Umbilical cord (tissue), 2 donors: ENCODE measurements around the gene C16orf89. TPM values are rescaled to one million over a fixed set of nuclear protein-coding genes. Genes with fewer than 3 reads are reported as not detected.
"Not testable (repeated sequence)": the region's sequence is repeated elsewhere in the genome, so short reads cannot be mapped to it uniquely, and the experiment has no call there.

Source experiments
- DNase-seq: peaks from one replicate; pipeline ENCODE4 v3.0.0-alpha.2; 2015; ENCODE audit warnings: low spot score
- total RNA-seq: library from RNA; depleted of rRNA; stranded (reverse); fragments of >200 nt; gene quantifications from one replicate; pipeline ENCODE4 v1.2.3, GENCODE V29; 2014; ENCODE audit warnings: low replicate concordance; ENCODE audit not compliant: insufficient read depth

The C16orf89 gene
- total RNA-seq, 1 donor from 2014 or later, result not detected

DNA sequence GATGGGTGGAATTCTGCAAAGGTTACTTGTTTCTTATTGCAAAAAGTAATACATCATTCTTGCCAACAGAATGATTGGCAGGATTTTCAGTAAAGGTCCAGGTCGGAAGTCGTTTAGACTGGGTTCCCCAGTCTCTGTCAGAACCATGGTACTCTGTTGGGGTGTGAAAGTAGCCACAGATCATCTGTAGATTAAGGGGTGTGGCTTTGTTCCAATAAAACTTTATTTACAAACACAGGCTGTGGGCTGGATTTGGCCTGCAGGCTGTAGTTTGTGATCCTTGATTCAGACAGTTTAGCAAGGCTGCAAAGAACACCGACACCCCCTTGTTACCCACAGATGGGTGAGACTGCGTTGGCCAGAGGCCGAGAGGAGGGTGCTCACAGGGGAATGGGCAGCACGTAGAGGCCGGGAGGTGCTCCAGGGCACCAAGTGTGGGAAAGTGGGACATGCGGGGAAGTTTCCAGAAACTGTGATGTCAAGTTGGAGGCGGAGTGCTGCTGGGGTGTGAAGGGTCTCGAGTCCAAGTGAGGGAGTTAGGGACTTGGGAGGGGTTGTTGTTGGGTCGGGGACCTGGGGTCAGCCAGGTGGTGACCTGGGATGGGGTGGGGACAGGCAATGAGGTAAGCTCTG, 18.5 kb upstream of the C16orf89 start:
- not testable (repeated sequence) for DNase-seq

DNA sequence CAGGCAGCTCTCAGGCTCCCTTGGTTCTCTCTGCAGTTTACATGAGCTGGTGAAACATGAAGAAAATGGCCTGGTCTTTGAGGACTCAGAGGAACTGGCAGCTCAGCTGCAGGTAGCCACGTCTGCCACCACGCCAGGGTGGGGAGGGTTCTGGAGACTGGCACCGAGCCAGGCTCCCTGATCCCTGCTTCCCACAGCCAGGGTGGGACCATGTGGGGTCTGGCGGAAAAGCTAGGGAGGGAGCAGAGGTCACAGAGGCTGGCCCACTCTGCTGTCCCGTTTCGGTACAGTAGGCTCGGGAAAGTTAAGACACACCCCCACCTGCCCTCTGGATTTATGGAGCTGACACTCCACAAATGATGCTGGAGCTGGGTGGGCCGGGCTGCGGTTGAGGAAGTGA, 17.9 kb upstream of the C16orf89 start:
- DNase-seq, result not testable (repeated sequence)

DNA sequence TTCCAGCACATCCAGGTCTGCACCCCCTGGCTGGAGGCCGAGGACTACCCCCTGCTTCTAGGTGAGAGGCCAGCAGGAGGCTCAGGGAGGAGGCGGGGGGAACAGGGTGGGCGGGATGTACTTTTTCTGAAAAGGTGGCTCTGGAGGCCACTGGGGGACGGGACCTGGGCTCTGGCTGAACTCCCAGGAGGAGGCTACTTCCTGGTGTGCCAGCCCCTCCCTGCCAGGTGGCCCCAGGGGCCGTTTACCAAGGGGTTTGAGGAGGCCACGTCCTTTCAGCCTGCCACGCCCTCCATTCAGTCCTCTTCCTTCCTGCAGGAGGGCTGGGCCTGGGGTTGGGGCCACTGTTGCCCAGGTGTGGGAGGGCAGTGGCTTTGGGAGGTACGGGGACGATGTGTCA, 15.2 kb upstream of the C16orf89 start:
- DNase-seq, result not testable (repeated sequence)

DNA sequence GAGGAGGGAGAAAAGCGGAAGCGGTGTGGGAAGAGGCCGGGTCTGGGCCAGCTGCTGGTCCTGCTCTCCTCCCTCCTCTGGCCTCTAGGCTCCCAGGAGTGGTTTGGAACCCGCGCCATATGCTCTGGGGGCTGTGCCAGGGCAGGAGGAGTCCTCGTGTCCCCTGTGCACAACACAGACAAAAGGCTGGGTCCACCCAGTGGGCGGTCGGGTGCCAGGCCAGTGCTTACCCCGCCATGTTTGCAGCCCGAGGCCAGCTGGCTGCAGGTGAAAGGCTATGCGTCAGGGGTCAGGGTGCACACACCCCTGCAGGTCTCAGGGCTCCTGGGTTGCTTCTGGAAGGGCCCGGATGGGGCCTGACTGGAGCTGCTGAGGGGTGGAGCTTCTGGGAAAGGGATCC, 14.7 kb upstream of the C16orf89 start:
- not testable (repeated sequence) for DNase-seq

DNA sequence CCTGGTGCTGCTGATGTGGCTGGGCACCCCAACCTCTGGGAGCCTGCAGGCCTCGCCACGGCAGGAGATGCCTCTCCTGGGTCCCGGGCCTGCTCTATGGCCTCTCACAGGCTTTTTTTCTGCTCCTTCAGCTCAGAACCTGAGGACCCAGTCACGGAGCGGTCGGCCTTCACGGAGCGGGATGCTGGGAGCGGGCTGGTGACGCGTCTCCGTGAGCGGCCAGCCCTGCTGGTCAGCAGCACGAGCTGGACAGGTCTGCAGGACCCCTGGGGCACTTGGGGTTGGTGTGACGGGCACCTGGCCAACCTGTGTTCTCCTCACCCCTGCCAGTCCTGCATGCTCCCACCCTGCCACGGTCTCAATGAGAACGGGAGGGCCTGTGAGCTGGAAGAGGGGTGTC, 12.9 kb upstream of the C16orf89 start:
- no peak for DNase-seq

DNA sequence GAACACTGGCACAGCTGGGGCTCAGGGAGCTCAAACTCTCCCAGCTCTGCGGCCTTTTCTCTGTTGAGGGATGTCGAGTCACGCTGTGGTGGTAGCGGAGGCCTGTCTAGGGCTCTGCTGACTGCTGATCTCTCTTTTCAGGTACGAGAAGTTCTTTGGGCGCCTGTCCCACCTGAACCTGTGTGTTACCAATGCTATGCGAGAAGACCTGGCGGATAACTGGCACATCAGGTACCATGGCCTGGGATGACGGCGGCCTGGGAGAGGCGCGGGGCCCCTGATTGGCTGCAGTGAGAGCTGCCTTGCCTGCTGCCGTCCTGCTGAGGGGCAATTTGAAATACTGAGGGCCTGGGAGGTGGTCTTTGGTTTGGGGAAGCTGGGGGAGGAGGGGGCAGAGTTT, 11.5 kb upstream of the C16orf89 start:
- DNase-seq, result no peak

GRCh38 chr16:5075637-5076036, 9.9 kb upstream of the C16orf89 start:
- DNase-seq, result no peak

GRCh38 chr16:5073771-5074170, 8.0 kb upstream of the C16orf89 start:
- DNase-seq, result not testable (repeated sequence)

DNA sequence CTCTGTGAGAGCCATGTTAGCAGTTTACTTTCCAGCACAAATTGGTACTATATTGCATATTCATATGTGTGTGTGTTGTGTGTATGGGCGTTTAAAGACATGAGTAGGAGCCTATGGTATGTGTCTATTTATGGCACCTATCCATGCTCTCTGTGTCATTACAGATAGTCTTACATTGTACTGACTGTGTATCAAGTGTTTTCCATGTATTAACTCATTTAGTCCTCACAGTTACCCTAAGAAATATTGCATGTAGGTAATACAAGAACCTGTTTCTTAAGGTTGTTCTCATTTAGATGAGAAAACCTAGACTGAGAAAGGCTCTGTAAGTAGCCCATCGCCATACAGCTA, 7.5 kb upstream of the C16orf89 start:
- no peak for DNase-seq

DNA sequence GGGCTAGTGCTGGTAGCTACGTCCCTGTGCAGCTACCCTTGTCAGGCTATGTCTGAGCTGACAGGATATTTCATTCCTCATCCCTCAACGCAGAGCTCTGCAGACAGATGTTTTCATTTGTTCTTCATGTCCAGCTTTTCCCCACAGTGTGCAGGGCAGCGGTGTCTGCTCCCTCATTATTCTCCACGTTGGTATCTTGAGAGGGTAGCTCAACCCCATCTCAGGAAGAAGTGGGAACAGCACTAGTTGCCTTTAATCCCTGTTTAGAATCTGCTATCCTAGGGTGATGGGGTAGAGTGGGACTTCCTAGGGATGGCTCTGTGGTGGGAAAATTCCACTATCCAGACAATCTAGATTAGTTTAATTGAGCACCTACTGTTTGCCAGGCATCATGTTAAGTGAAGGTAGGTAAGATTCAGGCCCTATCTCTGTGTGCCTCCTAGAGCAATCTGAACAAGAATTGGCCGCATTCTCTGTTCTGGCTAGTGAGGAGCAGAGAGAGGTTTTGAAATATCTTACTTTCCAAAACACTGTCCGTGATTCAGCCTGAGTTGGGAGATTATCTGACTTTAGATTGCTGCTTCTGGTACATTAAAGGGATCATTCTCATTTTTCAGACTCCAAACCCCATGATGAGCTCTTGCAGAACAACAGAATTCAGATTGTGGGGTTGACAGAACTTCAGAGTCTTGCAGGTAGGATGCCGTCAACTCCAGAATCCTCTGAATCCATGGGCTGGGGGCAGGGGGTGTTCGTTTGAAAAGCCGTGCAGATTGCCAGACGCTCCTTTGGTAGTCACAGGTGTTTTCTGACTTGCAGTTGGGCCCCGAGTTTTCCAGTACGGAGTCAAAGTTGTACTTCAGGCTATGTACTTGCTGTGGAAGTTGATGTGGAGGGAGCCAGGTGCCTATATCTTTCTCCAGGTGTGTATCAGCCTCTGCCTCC, 6.8 kb upstream of the C16orf89 start:
- peak; percentile 81 for DNase-seq

DNA sequence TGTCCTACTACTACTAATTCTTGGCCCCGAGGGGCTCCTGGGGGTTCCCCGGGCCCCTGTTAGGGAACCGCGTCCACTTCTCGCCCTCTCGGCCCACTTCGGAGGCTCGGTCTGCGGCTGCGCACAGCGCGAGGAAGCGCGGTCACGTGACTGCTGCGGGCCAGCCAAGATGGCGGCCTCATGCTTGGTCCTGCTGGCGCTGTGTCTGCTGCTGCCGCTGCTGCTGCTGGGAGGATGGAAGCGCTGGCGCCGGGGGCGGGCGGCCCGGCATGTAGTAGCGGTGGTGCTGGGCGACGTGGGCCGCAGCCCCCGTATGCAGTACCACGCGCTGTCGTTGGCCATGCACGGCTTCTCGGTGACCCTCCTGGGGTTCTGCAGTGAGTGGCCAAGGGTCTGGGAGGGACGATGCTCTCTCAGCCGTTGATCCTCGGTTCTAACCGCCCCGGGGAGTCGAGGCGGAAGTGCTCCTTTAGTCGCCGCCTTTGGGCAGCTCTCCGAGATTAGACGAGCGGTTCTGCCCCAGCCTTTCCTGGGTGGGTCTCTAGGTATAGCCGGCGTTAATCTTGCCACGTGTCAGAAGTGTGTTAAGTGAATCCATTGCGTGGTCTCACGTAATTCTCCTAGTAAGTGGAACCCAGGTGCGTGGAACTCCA, 6.1 kb upstream of the C16orf89 start, which contains the start of gene ALG1:
Gene ALG1 (plus strand): TSS at position 163 of the 653 bp plus-strand sequence. CDS start 7 bp downstream, at position 170.
- peak; percentile 92 for DNase-seq

GRCh38 chr16:5071341-5071680, 5.6 kb upstream of the C16orf89 start:
- DNase-seq, result no peak

- no peak for DNase-seq
Observed at GRCh38 chr16:5070431-5071186, 4.9 kb upstream of the C16orf89 start.

DNA sequence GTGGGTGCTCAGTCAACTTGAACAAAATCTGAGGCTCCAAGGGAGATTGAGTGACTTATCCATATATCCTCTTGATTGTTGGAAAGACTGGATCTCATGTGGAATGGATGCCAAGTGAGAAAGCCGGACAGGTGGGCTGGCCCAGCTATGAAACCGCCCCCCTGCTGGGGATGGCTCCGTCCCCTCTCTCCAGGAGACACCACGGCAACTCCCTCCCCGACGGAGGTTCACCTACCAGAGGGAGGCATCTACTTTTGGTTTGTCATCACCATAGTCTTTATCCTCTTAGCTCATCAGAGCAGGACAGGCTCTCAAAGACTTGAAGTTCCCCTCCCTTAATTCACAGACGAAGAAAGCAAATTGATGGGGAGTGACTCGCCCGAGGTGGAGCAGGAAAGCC, 4.1 kb upstream of the C16orf89 start:
- no peak for DNase-seq

DNA sequence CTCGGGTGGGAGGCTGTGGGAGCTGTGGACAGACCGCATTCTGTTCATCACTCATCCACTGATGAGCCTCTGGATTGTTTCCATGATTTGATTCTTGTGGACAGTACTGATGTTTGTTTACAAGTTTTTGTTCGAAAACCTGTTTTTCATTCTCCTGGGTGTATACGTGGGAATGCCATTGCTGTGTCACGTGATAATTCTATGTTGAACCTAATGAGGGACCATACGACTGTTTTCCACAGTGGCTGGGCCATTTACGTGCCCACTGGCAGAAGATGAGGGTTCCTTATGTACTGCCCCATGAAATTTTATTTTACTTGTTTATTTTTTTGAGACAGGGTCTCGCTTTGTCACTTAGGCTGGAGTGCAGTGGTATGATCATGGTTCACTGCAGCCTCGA, 3.3 kb upstream of the C16orf89 start:
- no peak for DNase-seq

DNA sequence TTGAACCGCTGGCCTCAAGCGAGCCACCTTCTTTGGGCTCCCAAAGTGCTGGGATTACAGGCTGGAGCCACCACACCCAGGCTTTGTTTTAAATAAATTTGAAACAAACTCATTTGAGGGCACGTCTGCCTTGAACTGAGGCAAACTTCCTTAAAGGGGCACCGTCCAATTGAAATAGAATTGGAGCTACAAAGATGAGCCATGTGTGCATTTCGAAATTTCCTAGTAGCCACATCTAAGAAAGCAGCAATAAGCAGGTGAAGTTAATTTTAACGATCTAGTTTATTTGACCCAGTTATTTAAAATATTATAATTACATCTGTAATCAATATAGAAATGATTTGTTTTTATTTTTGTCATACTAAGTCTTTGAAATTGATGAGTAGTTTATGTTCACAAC, 755 bp upstream of the C16orf89 start:
- DNase-seq, result no peak

- DNase-seq, result peak; percentile 15
Observed at GRCh38 chr16:5065326-5065725, 430 bp downstream of the C16orf89 start.

DNA sequence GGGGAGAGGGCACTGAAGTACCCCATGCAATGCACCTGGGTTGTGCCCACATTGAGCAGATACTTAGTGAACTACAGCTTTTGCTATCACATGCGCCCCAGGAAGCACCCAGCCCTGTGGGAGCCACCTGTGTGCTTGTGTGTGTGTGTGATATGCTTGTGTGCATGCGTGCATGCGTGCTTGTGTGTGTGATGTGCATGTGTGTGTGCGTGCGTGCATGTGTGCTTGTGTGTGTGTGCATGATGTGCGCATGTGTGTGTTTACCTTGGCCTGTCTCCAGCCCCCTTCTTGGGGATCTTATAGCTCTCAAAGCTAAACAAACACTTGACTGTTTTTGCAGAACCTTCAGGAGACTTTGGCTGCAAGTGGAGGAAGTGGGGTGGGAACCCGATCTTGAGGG, 841 bp downstream of the C16orf89 start:
- no peak for DNase-seq

DNA sequence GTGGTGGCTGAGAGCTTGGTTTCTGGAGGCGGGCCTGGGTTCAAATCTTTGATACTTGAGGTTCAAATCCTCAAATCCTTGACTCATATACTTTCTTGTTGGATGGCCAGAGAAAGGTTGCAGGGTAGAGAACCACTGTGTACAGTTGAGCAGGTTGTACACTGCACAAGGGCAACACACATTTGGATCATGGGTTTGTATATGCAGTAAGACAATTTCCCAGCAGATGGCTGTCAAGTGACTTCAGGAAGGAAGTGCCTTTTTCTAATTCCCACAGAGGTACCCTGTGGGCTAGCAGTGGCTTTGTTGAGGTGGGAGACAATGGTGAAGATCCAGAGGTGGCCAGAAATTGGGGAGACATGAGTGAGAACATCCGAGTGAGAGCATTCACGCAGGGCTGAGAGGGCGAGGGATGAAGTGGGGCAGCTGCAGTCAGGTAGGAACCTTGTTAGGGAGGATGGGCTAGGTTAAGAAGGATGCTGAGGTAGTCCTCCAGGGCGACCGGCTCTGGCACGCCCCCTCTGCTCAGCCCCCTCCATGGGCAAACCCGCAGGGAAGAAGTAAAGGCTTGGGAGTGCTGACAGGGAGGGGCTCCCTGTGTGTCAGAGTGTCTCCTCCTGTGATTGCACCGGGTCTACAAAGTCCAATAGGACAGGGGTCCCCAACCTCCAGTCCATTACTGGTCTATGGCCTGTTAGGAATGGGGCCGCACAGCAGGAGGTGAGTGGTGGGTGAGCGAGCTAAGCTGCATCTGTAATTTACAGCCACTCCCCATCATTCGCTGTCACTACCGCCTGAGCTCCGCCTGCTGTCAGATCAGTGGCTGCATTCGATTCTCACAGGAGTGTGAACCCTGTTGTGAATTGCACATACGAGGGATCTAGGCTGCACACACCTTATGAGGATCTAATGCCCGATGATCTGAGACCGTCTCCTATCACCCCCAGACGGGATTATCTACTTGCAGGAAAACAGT, 2.7 kb downstream of the C16orf89 start:
- no peak for DNase-seq

GRCh38 chr16:5062051-5062450, 3.7 kb downstream of the C16orf89 start:
- no peak for DNase-seq
